Activated CD8-positive, alpha-beta memory T cell treated with anti-CD3 and anti-CD28 coated beads for 4 hours (primary cell): ENCODE data around the gene EMILIN2.
A peak's percentile ranks its signal among the peaks of the same experiment; 100 is the strongest.

Experiments used
- DNase-seq, 2 donors: peaks; one replicate each; pipeline ENCODE4 v3.0.0-alpha.2; 2020; ENCODE audit warnings: low read depth in 2 of 2

Gene EMILIN2

GRCh38 chr18:2900684-2901422 lies 54.0 kb downstream of the EMILIN2 start:
- no peak for DNase-seq

GRCh38 chr18:2901423-2901985 lies 54.7 kb downstream of the EMILIN2 start:
- no peak for DNase-seq

- DNase-seq: no peak
These were observed 55.5 kb downstream of the EMILIN2 start for GRCh38 chr18:2902327-2902726.

GRCh38 chr18:2903006-2903405 lies 56.2 kb downstream of the EMILIN2 start:
- no peak for DNase-seq

GRCh38 chr18:2905854-2906703 lies 59.3 kb downstream of the EMILIN2 start:
- no peak for DNase-seq

GRCh38 chr18:2906704-2907549 lies 60.1 kb downstream of the EMILIN2 start:
- DNase-seq: peak in 1 of 2 donors; percentile 6

GRCh38 chr18:2907550-2908135 lies 60.8 kb downstream of the EMILIN2 start:
- DNase-seq: no peak

- no peak for DNase-seq
These were observed 61.5 kb downstream of the EMILIN2 start for GRCh38 chr18:2908166-2908945.

GRCh38 chr18:2908946-2909335 lies 62.1 kb downstream of the EMILIN2 start:
- no peak for DNase-seq

GRCh38 chr18:2909431-2910140 lies 62.8 kb downstream of the EMILIN2 start:
- DNase-seq: no peak

GRCh38 chr18:2910261-2910660 lies 63.5 kb downstream of the EMILIN2 start:
- no peak for DNase-seq

- DNase-seq: no peak
These were observed 64.1 kb downstream of the EMILIN2 start for GRCh38 chr18:2910751-2911425.

- no peak for DNase-seq
These were observed 64.7 kb downstream of the EMILIN2 start for GRCh38 chr18:2911533-2911932.

- no peak for DNase-seq
These were observed 65.8 kb downstream of the EMILIN2 start for GRCh38 chr18:2912357-2913299.

- no peak for DNase-seq
These were observed 66.7 kb downstream of the EMILIN2 start for GRCh38 chr18:2913398-2914005.

GRCh38 chr18:2914185-2914880 lies 67.5 kb downstream of the EMILIN2 start:
- no peak for DNase-seq

GRCh38 chr18:2914881-2915240 lies 68.1 kb downstream of the EMILIN2 start:
- DNase-seq: no peak
